HepG2 (cell line): ENCODE results near the gene RLN2. TPM values are rescaled to one million over a fixed set of nuclear protein-coding genes. Genes with fewer than 3 reads are reported as not detected.

Source experiments
- ATAC-seq: fragments of 200-7000 bp; cut with Tn5 transposase; 3 replicates; pipeline ENCODE4 v1.9.1; 2020; ENCODE audit warnings: mild to moderate bottlenecking, moderate library complexity
- BruUV-seq: library from RNA; stranded (reverse); fragments of 400-500 nt; replicated peaks from 2 replicates; lab custom pipeline; 2021; lab: Mats Ljungman, UMichigan
- CTCF ChIA-PET: fragments of 300-600 bp; formaldehyde crosslinking; extraction: SDS; loops from one replicate; lab custom pipeline; 2021; ENCODE audit warnings: low total read pairs, inconsistent platforms, low intra/inter-chr PET ratio; lab: Yijun Ruan, JAX
- POLR2A ChIA-PET: fragments of 350-600 bp; sonication (Branson Sonifier 250); formaldehyde crosslinking; loops from one replicate; lab custom pipeline; 2020; ENCODE audit warnings: antibody characterized with exemption, inconsistent platforms; lab: Yijun Ruan, JAX
- DNase-seq: peaks from one replicate; pipeline ENCODE4 v3.0.0-alpha.2; 2015; ENCODE audit warnings: low spot score
- FAIRE-seq: peaks from 3 replicates; lab custom pipeline; 2011; peaks lifted over from hg19 to GRCh38; lab: Jason Lieb, UNC
- H2AFZ ChIP-seq: one replicate; pipeline ENCODE4 v1.6.1; 2011; ENCODE audit warnings: low read length, inconsistent platforms
- H3K27ac ChIP-seq: fragments of 300-600 bp; 3 replicates; pipeline ENCODE4 v1.8.0; 2011; ENCODE audit warnings: mixed run types, mild to moderate bottlenecking, mixed read lengths, low read length, inconsistent platforms; ENCODE audit not compliant: insufficient read depth; ENCODE audit errors: extremely low read length
- H3K27me3 ChIP-seq, 2 experiments: fragments of 200-600 bp in 1 of 2; 2 replicates in 1 of 2; 3 replicates in 1 of 2; pipeline versions ENCODE4 v1.6.0 to v1.8.0; 2011; ENCODE audit warnings: low read length in 2 of 2, mild to moderate bottlenecking in 2 of 2, moderate library complexity in 2 of 2, inconsistent platforms in 1 of 2; ENCODE audit not compliant: insufficient read depth in 2 of 2, control insufficient read depth in 1 of 2
- H3K36me3 ChIP-seq, 2 experiments: fragments of 200-600 bp in 1 of 2; replicated peaks in 1 of 2; 2 replicates in 1 of 2; 3 replicates in 1 of 2; pipeline versions ENCODE4 v1.5.1 to v1.8.0; 2011; ENCODE audit warnings: low read length in 2 of 2, inconsistent platforms in 1 of 2; ENCODE audit not compliant: insufficient read depth in 2 of 2, control insufficient read depth in 1 of 2
- H3K4me1 ChIP-seq: 2 replicates; pipeline ENCODE4 v1.5.1; 2012; ENCODE audit warnings: low read length, inconsistent platforms; ENCODE audit not compliant: insufficient read depth
- H3K4me2 ChIP-seq: 2 replicates; pipeline ENCODE4 v1.6.0; 2011; ENCODE audit warnings: low read depth, low read length, inconsistent platforms
- H3K4me3 ChIP-seq, 3 experiments: fragments of 200-600 bp in 1 of 3; sonication (generic), shearing (Covaris generic) in 1 of 3; replicated peaks in 1 of 3; 2 replicates each; pipeline ENCODE4 v1.5.1; 2011 to 2016; ENCODE audit warnings: low read length in 3 of 3, inconsistent platforms in 2 of 3, low read depth in 2 of 3, mild to moderate bottlenecking in 2 of 3, control low read depth in 1 of 3, mixed read lengths in 1 of 3; ENCODE audit not compliant: insufficient read depth in 1 of 3
- H3K79me2 ChIP-seq: one replicate; pipeline ENCODE4 v1.6.1; 2011; ENCODE audit warnings: low read length, inconsistent platforms; ENCODE audit not compliant: insufficient read depth
- H3K9ac ChIP-seq: 2 replicates; pipeline ENCODE4 v1.6.0; 2011; ENCODE audit warnings: mild to moderate bottlenecking, low read depth, low read length, inconsistent platforms; ENCODE audit not compliant: insufficient read depth
- H3K9me3 ChIP-seq: 2 replicates; pipeline ENCODE4 v1.5.1; 2012; ENCODE audit warnings: mild to moderate bottlenecking, low read length
- H4K20me1 ChIP-seq: 2 replicates; pipeline ENCODE4 v1.6.0; 2011; ENCODE audit warnings: inconsistent platforms, mild to moderate bottlenecking, low read length, moderate library complexity; ENCODE audit not compliant: insufficient read depth
- ATF7-NPFF ChIP-seq: sonication (generic); formaldehyde crosslinking; IDR thresholded peaks from 2 replicates; pipeline ENCODE4 v1.8.1; 2023; ENCODE audit warnings: mild to moderate bottlenecking, low read depth, missing genetic modification reagents, moderate library complexity
- FOXK1 ChIP-seq: sonication (generic); formaldehyde crosslinking; IDR thresholded peaks from 2 replicates; pipeline ENCODE4 v1.4.0; 2020; ENCODE audit warnings: low read depth, missing genetic modification reagents, borderline replicate concordance
- SMC3 ChIP-seq: IDR thresholded peaks from 2 replicates; pipeline ENCODE4 v1.6.1; 2011; ENCODE audit warnings: low read length, improper control_type of control experiment
- TARDBP ChIP-seq: sonication (generic); formaldehyde crosslinking; IDR thresholded peaks from 2 replicates; pipeline ENCODE4 v1.8.0; 2022; ENCODE audit warnings: mild to moderate bottlenecking, missing genetic modification reagents
- ZBTB20 ChIP-seq: sonication (generic); formaldehyde crosslinking; IDR thresholded peaks from 2 replicates; pipeline ENCODE4 v1.8.1; 2023; ENCODE audit warnings: missing genetic modification reagents, low read depth, mild to moderate bottlenecking, borderline replicate concordance
- ZNF224 ChIP-seq: sonication (generic); formaldehyde crosslinking; IDR thresholded peaks from 2 replicates; pipeline ENCODE4 v1.5.0; 2020; ENCODE audit warnings: mild to moderate bottlenecking, missing genetic modification reagents
- WGBS: methylation state at CpG from one replicate; pipeline ENCODE4 v1.1.6; 2017; ENCODE audit warnings: low lambda C conversion rate; 5-methylcytosine and 5-hydroxymethylcytosine counted together
- in situ Hi-C: cut with HindIII; loops from 2 replicates; pipeline ENCODE4 v1.10.0; 2017; ENCODE audit warnings: low pct_unique_long_range_greater_than_20kb; ENCODE audit not compliant: extremely low pct_ligation_motif_present
- intact Hi-C: fragments of 100-400 bp; cut with micrococcal nuclease; formaldehyde crosslinking; loops from one replicate; pipeline ENCODE4 v1.10.0; 2022; ENCODE audit not compliant: unreplicated experiment
- polyA plus RNA-seq, 8 experiments: library from polyadenylated mRNA; depleted of rRNA in 3 of 8; stranded (reverse) in 7 of 8; unstranded in 1 of 8; fragments of >200 nt; fragmentation: Illumina TruSeq in 4 of 8; extraction: Trizol in 4 of 8; gene quantifications; 2 replicates each; pipeline versions ENCODE4 v1.2.1 to v1.2.3, GENCODE V29; 2011 to 2016; ENCODE audit warnings: low read depth in 4 of 8, missing spikeins in 1 of 8, mixed read lengths in 1 of 8; ENCODE audit not compliant: insufficient read depth in 1 of 8
- total RNA-seq, 5 experiments: library from RNA; depleted of rRNA; stranded (reverse); fragments of >200 nt; fragmentation: Illumina TruSeq; extraction: Trizol; gene quantifications; 2 replicates each; pipeline ENCODE4 v1.2.3, GENCODE V29; 2016; ENCODE audit warnings: low read depth in 1 of 5
- TF ChIP-seq, protein P1 (sequence below): sonication (generic); formaldehyde crosslinking; IDR thresholded peaks from 2 replicates; pipeline ENCODE4 v1.5.0; 2020; ENCODE audit warnings: mild to moderate bottlenecking, missing genetic modification reagents
- TF ChIP-seq, protein P2 (sequence below): sonication (generic); formaldehyde crosslinking; IDR thresholded peaks from 2 replicates; pipeline ENCODE4 v1.5.1; 2020; ENCODE audit warnings: mild to moderate bottlenecking, moderate library complexity, missing genetic modification reagents

The RLN2 gene
- total and polyA plus RNA-seq, 2 of the 13 experiments (the other 11 are each of a cell fraction or from before 2014, with no cell fraction given) = not detected

GRCh38 chr9:5292141-5292540, 12.4 kb downstream of the RLN2 start:
- Histone ChIP-seq H3K4me1 (no peaks in the 10 kb centered on the region), H3K36me3 (no peaks in the 10 kb centered on the region), H2AFZ (no peak overlapping the region)
- POLR2A ChIA-PET = no interaction called here
- CTCF ChIA-PET = no interaction called here
- no peak for ATAC-seq
- TF ChIP-seq ATF7-NPFF (CRISPR knock-in tag) (no peak), SMC3 (no peak), TARDBP (CRISPR knock-in tag) (no peak), FOXK1 (CRISPR knock-in tag) (no peak), ZBTB20 (CRISPR knock-in tag) (no peak), ZNF224 (CRISPR knock-in tag) (no peak)
- TF ChIP-seq, protein P1, sequence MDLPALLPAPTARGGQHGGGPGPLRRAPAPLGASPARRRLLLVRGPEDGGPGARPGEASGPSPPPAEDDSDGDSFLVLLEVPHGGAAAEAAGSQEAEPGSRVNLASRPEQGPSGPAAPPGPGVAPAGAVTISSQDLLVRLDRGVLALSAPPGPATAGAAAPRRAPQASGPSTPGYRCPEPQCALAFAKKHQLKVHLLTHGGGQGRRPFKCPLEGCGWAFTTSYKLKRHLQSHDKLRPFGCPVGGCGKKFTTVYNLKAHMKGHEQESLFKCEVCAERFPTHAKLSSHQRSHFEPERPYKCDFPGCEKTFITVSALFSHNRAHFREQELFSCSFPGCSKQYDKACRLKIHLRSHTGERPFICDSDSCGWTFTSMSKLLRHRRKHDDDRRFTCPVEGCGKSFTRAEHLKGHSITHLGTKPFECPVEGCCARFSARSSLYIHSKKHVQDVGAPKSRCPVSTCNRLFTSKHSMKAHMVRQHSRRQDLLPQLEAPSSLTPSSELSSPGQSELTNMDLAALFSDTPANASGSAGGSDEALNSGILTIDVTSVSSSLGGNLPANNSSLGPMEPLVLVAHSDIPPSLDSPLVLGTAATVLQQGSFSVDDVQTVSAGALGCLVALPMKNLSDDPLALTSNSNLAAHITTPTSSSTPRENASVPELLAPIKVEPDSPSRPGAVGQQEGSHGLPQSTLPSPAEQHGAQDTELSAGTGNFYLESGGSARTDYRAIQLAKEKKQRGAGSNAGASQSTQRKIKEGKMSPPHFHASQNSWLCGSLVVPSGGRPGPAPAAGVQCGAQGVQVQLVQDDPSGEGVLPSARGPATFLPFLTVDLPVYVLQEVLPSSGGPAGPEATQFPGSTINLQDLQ (CRISPR knock-in tag) = no peak
- TF ChIP-seq, protein P2, sequence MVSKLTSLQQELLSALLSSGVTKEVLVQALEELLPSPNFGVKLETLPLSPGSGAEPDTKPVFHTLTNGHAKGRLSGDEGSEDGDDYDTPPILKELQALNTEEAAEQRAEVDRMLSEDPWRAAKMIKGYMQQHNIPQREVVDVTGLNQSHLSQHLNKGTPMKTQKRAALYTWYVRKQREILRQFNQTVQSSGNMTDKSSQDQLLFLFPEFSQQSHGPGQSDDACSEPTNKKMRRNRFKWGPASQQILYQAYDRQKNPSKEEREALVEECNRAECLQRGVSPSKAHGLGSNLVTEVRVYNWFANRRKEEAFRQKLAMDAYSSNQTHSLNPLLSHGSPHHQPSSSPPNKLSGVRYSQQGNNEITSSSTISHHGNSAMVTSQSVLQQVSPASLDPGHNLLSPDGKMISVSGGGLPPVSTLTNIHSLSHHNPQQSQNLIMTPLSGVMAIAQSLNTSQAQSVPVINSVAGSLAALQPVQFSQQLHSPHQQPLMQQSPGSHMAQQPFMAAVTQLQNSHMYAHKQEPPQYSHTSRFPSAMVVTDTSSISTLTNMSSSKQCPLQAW = no peak
- TF ChIP-seq, all 625 proteins: peak for 0
- 6% methylated on average over 1 of the region's 1 CpG for WGBS
- Histone ChIP-seq H3K9me3 (no peaks in the 10 kb centered on the region), H4K20me1 (no peaks in the 10 kb centered on the region), H3K27me3 (no peaks in the 10 kb centered on the region), H3K27ac (no peak overlapping the region), H3K79me2 (no peaks in the 10 kb centered on the region), H3K4me2 (no peak overlapping the region), H3K9ac (no peak overlapping the region), H3K4me3 (no peak overlapping the region)
- FAIRE-seq (no peak), DNase-seq (no peak)
- intact Hi-C loops (no loop called here), in situ Hi-C loops (no loop called here)
- BruUV-seq = no TSS peak
